GM21529 (cell line): ENCODE measurements around the gene TRRAP.

Experiments
- ATAC-seq: cut with Tn5 transposase; IDR thresholded peaks from one replicate; pipeline ENCODE4 v1.9.1; 2021; ENCODE audit not compliant: unreplicated experiment

The TRRAP gene

DNA sequence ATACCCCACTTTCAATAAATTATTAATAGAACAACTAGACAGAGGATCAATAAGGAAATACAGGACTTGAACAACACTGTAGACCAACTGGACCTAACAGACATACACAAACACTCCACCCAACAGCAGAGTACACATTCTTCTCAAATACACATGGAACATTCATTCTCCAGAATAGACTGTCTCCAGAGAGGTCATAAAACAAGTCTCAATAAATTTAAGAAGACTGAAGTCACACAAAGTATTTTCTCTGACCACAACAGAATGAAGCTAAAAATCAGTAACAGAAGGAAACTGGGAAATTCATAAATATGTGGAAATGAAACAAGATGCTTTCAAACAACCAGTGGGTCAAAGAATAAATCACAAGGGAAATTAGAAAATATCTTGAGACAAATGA is 145.7 kb downstream of the TRRAP start:
- no peak for ATAC-seq

DNA sequence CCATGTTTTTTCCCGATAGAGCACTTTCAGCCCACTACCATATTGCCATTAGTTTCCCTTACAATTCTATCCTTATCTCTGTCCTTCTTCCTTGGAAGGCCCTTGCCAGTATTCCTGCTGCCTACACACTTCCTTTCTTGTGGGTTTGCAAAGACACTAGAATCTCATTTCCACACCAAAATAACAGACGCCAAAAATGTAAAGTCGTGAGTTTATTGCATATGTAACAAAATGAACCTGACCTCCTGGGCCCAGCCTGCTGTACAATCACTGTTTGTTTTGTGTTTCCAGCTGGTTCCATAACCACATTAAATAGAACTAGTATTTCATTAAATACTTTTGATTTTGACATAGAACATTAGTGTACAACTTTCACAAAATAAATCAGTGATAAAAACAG is 148.9 kb downstream of the TRRAP start:
- ATAC-seq: no peak

DNA sequence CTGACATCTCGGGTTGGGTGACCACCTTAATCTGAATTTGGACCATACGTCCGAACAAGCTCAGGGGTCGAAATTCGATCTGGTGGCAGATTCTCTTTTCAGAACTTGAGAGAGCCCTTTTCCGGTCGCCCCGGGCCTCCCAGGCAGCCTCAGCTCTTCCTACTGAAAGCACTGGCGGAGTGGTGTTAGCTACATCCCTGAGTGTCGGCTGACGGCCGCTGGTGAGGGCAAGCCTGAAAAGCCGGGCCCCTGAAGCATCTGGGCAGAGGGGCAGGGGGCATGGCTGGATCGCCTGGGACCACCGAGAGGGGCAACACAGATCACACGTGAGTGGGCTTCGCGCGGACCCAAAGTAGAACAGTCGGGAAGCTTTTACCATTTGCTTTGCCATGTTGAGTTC is 149.5 kb downstream of the TRRAP start:
- ATAC-seq: no peak

DNA sequence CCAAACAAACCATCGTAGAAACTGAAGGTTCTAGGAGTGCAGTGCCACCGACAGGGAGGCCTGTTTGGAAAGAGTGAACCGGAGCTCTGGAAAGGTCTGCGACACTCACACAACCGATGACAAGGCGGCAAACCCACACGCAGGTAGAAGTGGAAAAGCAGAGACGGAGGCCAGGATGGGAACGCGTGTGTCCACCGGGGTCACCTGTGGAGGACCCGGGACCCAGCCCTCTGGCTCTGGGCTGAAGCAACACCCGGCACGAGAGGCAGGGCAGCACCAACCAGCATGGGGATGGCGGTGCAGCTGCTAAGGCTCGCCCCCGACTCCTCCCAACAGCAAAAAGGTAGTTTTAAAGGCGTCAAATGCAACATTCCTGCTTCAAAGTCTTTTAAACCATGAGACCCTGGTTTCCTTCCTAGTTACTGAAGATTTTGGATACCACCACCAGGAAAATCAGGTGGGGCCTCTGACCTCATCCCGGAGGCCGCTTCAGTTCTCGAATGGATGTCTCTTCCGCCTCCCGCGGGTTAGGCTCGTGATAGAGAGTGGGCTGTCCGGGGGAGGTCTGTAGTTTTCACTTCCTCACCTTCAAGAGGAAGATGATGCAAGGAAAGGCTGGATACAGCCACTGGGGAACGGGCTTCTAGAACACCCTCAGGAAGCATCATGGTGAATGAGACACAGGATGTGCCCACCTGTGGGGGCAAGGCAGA is 150.1 kb downstream of the TRRAP start:
- no peak for ATAC-seq

DNA sequence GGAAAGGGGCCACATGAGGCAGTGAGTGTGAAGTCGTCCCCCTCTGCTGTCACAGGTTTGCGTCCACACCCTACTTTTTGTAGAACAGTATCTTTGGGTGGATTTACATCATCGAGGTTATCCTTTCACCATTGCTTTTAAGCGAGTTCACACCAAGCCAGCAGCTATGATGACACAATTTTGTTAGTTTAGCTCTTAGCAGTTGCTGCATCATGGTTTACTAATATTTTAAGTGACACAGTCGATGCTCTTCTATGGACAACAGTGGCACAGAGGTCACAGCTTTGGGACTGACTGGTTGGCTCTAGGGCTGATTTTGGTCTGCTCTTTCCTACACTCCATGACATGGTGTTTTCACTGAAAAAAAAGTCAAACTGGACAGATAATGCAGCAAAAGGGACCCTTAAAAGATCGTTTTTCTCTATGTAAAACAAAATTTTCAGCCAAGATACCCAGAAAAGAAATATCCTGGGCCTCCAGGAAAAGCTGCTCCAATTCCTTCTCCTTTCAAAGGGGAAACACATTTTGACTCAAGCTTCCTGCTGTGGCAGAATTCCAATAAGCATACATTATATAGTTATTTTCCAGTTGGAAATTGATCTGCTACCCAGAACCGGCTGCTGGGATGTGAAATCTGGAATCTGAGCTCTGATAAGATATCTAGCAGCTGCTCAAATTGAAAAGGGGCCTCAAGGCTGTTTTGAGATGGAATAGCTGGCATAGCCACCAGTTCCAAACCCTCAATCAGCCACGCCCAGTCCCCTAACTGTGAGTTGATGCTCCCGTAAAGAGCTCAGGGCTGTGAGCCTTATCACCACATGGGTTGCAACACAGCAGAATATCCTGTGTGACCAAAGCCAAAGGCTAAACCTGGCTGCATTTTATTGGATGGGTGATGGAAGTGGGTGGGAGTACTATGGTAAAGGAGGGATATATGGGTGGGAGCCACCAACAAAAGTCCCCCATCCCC is 151.4 kb downstream of the TRRAP start:
- ATAC-seq: no peak

DNA sequence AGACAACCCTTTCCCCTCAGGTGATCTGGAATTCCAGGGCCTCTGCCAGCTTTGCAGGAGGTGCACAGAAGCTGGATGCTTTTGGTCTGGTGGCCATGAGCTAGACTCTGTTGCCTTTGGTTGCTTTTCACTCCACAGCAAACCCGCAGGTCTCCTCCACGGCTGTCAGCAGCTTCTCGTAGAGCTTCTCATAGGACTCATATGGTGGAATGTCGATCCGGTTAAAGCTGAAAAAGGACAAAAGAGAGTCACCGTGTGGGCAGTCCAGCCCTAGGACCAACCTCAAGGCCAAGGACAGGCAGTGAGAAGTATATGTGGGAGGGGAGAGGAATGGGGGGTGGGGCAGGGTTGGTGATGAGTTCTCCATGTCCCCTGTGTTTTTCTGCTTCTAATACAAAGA is 152.1 kb downstream of the TRRAP start:
- ATAC-seq: no peak

DNA sequence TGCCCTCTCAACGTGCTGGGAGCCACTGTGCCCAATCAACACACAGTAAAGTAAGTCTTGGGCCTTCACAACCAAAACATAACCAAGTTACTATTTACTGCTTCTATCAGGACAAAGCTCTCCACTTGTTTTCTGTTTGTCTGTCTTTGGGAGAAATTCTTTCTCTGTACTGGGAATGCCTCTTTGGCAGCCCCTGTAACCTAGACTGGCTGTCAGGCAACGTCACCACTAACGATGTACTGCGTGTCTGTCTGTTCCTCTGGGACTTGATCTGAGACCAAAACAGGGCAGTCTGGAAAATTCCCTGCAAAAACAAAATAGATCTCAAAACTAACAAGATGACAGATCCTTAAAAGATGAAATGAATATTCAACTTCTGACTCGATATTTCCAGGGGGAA is 152.6 kb downstream of the TRRAP start:
- ATAC-seq: no peak

DNA sequence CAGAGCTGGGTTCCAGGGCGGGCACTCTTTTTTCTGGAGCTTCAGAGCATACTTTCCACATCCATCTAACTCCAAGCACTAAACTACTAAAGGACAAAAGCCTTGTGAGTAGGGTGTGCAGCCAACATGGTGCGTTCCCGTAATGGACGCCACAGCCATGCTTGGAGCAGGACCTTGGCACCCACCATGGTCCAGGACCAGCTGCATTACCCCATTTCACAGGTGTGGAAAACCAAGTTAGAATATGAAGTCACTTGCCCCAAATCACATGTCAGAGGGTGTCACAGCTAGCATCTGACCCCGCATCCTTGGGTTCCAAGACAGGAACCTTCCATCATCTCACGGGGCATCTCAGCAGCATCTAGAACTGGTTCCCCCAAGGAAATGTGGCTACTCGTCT is 153.2 kb downstream of the TRRAP start:
- ATAC-seq: no peak

DNA sequence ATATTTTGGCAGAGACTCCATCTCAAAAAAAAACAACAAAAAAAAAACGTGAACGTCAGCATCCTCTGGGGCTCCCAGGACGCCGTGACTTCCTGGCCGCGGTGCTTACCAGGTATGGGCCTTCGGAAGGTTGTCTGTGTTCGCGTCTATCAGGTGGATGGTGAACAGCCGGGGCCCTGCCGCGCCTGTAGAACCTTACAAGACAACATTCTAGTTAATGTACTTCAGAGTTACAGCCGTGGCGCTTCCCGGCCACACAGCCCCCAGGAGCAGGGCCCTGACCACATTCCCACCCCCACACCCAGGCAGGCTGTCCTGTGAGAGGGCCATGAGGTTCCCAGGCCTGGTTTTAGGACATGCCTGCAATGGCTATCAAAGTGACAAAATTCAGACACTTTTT is 154.6 kb downstream of the TRRAP start:
- ATAC-seq: no peak

DNA sequence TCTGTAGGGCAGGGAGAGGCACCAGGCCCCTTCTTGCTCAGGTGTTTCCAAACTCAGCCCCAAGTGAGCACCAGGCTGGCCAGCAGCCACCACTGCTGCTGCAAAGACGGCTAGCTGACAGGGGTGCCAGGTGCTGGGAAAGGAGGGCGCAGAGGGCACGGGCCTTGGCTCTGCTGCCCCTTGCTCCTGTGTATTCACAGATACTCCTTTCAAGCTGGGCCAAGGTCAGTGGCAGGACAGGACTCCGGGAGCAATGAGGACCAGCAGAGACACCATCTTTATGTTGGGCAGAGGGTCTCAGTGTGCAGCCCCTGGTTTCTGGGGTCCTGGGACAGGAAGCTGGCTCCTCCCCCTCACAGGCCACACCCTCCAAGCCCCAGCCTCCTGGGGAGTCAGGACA is 155.4 kb downstream of the TRRAP start:
- ATAC-seq: no peak

DNA sequence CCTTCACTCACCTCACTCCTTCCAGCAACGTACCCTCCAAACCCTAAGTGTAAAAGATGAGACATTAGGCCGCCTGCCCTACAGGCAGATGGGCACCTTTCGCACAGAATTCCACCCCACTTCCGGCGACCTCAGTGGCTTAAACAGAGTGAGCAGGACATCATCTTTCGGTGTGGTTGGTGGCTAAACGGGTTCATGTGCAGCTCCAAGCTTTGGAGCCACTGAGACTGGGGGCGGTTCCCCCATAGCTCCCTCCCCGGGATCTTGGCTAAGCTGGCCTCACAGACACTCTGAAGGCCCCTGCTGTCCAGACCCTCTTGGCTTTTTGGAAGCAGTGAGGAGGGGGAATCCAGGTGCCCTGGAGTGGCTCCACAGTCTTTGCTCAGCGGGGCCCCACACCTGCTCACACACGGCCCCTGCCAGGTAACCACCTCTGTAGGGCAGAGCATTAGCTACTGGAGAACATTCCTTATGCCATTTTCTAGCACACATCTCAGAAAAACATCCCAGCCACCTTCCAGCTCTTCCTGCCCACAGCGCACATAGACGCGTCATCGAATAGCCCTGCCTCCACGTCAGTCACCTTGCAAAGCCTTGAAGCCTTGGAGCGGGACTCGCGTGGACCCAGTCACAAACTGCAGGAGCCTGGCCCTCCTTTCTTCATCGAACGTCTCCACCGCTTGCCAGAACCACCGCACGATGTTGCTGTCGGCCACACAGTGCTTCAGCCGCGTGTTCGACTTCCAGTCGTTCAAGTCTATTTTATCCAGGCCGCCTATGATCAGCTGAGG is 156.8 kb downstream of the TRRAP start:
- ATAC-seq: no peak

DNA sequence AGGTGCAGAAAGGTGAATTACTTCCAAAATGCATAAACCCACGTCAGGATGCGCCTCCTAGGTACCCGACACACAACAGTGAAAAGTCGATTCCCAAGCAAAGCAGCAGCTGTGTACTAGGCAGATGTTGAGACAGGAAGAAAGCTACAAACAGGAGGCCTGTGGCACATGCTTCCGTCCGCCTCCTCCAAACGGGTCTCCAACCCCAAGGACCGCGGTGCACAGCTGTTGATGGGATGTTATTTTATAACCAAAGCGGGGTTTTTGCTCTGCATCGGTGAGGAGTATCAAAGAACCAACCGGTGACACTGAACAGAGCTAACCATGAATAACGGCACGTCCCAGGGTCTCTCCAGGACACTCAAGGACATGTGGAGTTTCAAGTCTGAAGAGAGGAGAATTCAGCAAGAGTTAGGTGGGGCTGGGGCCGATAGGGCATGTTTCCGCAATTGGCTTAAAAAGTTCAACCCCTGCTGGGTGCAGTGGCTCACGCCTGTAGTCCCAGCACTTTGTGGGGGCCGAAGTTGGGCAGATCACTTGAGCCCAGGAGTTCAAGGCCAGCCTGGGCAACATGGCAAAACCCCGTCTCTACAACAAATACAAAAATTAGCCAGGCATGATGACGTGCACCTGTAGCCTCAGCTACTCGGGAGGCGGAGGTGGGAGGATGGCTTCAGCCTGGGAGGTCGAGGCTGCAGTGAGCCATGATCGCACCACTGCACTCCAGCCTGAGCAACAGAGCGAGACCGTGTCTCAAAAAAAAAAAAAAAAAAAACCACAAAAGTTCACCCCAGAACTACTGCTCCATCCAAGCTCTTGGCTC is 157.6 kb downstream of the TRRAP start:
- no peak for ATAC-seq

DNA sequence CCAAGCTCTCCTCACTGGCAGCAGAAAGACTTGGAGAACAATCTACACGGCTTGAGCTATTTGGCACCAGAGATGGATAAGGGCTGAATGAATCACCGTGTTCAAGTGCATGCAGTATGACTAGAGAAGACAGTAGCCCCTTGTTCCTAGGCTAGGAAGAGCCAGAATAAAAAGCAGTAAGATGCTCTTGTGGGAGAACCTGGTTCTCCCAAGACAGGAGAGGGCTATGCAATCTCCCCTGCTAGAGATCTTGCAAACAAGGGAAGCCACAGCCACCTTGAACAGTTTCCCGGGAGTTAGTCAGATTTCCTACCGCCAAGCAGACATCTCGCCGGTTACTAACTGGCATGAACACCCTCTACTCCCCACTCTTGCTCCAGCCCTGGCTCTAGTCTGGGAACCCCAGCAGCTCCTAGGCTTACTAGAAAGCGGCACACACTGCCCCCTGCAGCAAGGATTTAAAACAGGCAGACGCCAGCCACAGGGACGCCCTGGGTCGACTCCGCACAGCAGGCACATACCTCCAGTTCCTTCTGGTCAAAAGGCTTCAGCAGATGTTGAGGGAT is 158.3 kb downstream of the TRRAP start:
- no peak for ATAC-seq

DNA sequence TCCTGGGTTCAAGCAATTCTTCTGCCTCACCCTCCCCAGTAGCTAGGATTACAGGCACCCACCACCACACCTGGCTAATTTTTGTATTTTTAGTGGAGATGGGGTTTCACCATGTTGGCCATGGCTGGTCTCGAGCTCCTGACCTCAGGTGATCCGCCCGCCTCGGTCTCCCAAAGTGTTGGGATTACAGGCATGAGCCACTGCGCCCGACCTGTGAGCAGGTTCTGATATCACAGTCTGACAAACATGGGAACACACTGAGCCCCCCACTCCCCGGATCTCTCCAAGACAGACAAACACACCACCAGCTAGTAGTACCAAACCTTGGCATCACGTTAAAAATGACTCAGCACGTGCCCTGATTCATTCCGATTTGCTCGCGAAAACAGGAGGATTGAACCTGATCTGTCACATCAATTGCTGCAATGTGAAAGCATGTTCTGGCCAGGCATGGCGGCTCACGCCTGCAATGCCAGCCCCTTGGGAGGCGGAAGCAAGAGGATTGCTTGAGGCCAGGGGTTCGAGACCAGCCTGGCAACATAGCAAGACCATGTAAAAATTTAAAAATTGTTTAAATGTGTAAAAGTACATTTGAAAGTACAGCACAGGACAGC is 159.1 kb downstream of the TRRAP start:
- ATAC-seq: no peak

DNA sequence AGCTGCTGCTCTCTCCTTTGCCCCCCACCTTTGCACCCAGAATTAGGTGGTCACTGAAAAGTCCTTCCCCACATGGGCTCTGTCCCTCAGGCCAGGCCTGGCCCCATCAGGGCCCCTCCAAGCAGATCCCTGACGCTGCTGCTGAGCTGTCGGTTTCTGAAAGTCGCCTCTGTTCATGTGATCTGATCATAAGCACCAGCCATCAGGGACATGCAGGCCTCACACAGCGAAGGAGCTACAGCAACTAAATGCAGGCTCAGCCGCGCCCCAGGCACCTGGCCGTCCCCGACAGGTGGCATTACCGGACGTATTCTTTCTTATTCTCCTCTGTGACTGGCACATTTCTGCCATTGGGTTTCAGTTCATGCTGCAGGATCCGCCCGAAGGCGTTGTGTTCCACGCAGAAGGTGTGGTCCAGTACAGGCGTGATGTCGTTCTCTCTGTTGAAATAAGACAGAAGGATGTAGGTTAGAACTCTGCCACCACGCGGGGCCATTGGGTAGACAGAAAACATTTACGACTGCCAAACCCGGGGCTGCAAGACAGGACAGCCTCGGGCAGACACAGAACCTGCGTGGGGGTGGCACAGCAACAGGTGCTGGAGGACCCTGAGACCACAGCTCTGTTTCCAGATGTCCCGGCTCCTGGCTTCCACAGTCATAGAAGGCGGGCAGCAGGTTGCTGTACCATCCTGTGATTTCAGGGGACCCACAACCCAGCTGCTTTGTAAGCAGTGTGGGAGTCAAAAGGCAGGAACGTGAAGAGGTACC is 159.9 kb downstream of the TRRAP start:
- no peak for ATAC-seq

DNA sequence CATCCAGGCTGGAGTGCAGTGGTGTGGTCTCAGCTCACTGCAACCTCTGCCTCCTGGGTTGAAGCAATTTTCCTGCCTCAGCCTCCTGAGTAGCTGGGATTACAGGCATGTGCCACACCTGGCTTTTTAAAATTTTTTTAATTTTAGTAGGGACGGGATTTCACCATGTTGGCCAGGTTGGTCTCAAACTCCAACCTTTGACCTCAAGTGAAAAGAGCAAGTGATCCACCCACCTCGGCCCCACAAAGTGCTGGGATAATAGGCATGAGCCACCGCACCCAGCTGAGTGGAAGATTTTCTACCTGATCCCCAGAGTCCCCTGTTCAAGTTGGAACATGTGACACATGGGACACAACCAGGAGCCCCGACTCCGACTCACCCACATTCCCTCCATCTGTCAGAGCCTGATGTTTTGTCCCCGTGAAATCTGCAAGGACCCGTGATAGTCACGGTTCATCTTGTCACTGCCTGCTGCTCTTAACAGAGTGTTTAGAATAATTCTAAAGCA is 161.1 kb downstream of the TRRAP start:
- no peak for ATAC-seq

DNA sequence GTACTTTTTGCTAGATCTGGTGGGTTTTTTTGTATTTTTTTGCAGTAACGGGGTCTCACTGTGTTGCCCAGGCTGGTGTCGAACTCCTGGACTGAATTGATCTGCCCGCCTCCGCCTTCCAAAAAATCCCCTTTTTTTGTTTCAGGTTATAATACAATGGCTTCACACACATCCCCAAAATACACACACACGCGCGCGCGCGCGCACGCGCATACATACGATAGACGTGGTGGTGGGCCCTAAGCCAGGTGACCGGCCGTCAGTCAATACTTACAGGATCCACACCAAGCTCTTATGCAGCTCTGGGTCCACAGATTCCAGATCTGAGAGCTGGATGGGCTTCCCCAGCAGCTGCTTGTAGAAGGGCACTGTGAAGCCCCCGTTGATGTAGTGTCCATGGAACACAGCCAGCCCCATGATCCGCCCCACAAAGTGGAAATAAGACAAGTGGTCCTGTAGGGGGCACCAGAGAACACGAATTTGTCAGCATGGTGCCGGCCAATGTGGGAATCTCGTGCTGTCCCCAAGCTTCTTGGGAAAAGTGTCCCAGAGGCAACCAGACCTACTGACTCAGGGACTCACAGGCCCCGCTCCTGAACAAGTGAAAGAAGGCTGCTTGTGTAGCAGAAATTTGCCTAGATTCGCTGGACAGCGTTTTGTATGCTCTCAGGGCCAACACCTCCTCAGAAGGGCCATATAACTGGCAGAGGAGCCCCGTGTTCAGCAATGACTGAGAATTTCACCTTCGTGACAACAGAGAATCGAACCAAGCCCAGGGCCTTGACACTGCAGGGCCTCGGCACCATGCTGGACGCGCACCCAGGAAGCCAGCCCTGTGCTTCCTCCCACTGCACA is 162.0 kb downstream of the TRRAP start:
- no peak for ATAC-seq

DNA sequence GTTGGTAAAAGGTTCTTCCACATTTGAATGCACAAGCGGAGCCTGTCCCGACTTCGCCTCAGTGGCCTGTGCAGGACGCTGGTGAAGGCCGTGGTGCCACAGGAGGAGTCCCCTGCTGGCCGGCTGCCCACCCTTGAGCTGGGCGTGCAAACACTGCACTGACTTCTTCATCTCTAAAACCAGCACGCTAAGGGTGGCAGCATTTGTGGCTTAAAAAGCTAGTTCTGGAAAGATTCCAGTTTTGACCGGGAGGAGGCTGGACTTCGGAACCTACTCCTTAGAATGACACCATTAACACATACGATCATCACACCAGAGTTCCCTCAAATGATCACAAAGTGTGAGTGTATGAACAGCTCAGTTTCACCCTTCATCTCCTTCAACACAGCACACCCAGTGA is 163.2 kb downstream of the TRRAP start:
- ATAC-seq: no peak
